Stimulated activated CD4-positive, alpha-beta T cell treated with anti-CD3 and anti-CD28 coated beads, Interleukin-15, amount 100 ng/mL, for 24 hours (primary cell): ENCODE data around the gene C19orf44.
A peak's percentile ranks its signal among the peaks of the same experiment; 100 is the strongest.
"Not testable (repeated sequence)": the region's sequence is repeated elsewhere in the genome, so short reads cannot be mapped to it uniquely, and the experiment has no call there.

Experiments
- DNase-seq: peaks from one replicate; pipeline ENCODE4 v3.0.0-alpha.2; 2020

Gene C19orf44

GRCh38 chr19:16541526-16542044, 45.4 kb downstream of the C19orf44 start:
- peak; percentile 23 for DNase-seq

- peak; percentile 96 for DNase-seq
Observed at GRCh38 chr19:16542045-16542909, 46.1 kb downstream of the C19orf44 start, which contains the start of gene CHERP. Gene CHERP, minus strand, starts transcription at chr19:16542437. Its CDS starts 59 bp downstream, at chr19:16542378.

GRCh38 chr19:16542910-16543472, 46.8 kb downstream of the C19orf44 start:
- peak; percentile 36 for DNase-seq

- DNase-seq, result not testable (repeated sequence)
Observed at GRCh38 chr19:16543734-16544133, 47.5 kb downstream of the C19orf44 start.

GRCh38 chr19:16544473-16545231, 48.5 kb downstream of the C19orf44 start:
- no peak for DNase-seq

GRCh38 chr19:16548956-16549355, 52.8 kb downstream of the C19orf44 start:
- no peak for DNase-seq

GRCh38 chr19:16551902-16552301, 55.7 kb downstream of the C19orf44 start:
- not testable (repeated sequence) for DNase-seq

GRCh38 chr19:16554776-16555175, 58.6 kb downstream of the C19orf44 start:
- no peak for DNase-seq

- DNase-seq, result no peak
Observed at GRCh38 chr19:16559780-16560276, 63.6 kb downstream of the C19orf44 start.

GRCh38 chr19:16561382-16561781, 65.2 kb downstream of the C19orf44 start:
- no peak for DNase-seq

- no peak for DNase-seq
Observed at GRCh38 chr19:16562608-16563025, 66.4 kb downstream of the C19orf44 start.

- no peak for DNase-seq
Observed at GRCh38 chr19:16564842-16565241, 68.6 kb downstream of the C19orf44 start.

- peak; percentile 75 for DNase-seq
Observed at GRCh38 chr19:16566161-16566560, 70.0 kb downstream of the C19orf44 start.

GRCh38 chr19:16566702-16567101, 70.5 kb downstream of the C19orf44 start:
- DNase-seq, result no peak

- no peak for DNase-seq
Observed at GRCh38 chr19:16569609-16570320, 73.6 kb downstream of the C19orf44 start.
